Neural crest cell (in vitro differentiated cells): ENCODE data around the gene MOCOS. TPM values are rescaled to one million over a fixed set of nuclear protein-coding genes. Genes with fewer than 3 reads are reported as not detected.

Experiments used
- DNase-seq: peaks from one replicate; pipeline ENCODE4 v3.0.0; 2021; ENCODE audit warnings: low read depth, mixed read lengths, low spot score
- H3K27ac Mint-ChIP-seq: one replicate; pipeline ENCODE4 v1.8.0; 2021; ENCODE audit warnings: mild to moderate bottlenecking, mixed read lengths; ENCODE audit not compliant: unreplicated experiment
- H3K27me3 Mint-ChIP-seq: 2 replicates; pipeline ENCODE4 v1.8.0; 2021; ENCODE audit warnings: low read depth, mild to moderate bottlenecking, mixed read lengths
- H3K36me3 Mint-ChIP-seq: 2 replicates; pipeline ENCODE4 v1.8.0; 2021; ENCODE audit warnings: low read depth, mild to moderate bottlenecking, mixed read lengths
- H3K4me1 Mint-ChIP-seq: 2 replicates; pipeline ENCODE4 v1.8.0; 2021; ENCODE audit warnings: mixed read lengths
- H3K4me3 Mint-ChIP-seq: one replicate; pipeline ENCODE4 v1.8.0; 2021; ENCODE audit warnings: mild to moderate bottlenecking, mixed read lengths
- H3K9me3 Mint-ChIP-seq: 2 replicates; pipeline ENCODE4 v1.8.0; 2021; ENCODE audit warnings: mixed read lengths
- total RNA-seq: library from RNA; stranded (reverse); gene quantifications from 2 replicates; pipeline ENCODE4 v1.2.1, GENCODE V29; 2021
- TF ChIP-seq, protein P1 (sequence below): fragments of 200-600 bp; sonication (generic); conservative IDR thresholded peaks from 2 replicates; pipeline ENCODE4 v1.5.0; 2021; ENCODE audit warnings: antibody characterized with exemption, mild to moderate bottlenecking

MOCOS gene
- total RNA-seq, 1 donor from 2014 or later: 2.6 TPM

DNA sequence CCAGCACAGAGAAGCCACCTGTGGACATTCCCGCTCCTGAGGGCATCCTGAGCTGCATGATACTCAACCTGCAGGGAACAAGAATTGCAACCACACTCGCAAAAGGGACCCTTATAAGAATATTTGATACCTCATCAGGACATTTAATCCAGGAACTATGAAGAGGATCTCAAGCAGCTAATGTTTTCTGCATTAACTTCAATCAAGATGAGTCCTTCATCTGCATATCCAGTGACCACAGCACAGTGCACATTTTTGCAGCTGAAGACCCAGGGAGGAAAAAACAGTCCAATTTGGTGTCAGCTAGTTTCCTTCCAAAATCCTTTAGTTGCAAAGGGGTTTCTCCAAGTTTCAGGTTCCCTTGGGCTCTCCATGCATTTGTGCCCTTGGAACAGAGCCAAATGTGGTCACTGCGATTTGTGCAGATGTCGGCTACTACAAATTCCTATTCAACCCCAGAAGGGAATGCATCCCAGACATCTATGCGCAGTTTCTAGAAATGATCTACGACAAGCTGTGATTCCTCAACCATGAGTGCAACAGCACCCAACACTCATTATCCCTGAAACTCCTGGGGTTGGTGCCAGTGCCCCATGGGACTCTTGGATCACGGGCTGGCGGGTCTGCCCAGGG lies 86.9 kb downstream of the MOCOS start:
- TF ChIP-seq, protein P1, sequence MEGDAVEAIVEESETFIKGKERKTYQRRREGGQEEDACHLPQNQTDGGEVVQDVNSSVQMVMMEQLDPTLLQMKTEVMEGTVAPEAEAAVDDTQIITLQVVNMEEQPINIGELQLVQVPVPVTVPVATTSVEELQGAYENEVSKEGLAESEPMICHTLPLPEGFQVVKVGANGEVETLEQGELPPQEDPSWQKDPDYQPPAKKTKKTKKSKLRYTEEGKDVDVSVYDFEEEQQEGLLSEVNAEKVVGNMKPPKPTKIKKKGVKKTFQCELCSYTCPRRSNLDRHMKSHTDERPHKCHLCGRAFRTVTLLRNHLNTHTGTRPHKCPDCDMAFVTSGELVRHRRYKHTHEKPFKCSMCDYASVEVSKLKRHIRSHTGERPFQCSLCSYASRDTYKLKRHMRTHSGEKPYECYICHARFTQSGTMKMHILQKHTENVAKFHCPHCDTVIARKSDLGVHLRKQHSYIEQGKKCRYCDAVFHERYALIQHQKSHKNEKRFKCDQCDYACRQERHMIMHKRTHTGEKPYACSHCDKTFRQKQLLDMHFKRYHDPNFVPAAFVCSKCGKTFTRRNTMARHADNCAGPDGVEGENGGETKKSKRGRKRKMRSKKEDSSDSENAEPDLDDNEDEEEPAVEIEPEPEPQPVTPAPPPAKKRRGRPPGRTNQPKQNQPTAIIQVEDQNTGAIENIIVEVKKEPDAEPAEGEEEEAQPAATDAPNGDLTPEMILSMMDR: no peak
- no peaks in the 10 kb centered on the region for H3K9me3 Mint-ChIP-seq

DNA sequence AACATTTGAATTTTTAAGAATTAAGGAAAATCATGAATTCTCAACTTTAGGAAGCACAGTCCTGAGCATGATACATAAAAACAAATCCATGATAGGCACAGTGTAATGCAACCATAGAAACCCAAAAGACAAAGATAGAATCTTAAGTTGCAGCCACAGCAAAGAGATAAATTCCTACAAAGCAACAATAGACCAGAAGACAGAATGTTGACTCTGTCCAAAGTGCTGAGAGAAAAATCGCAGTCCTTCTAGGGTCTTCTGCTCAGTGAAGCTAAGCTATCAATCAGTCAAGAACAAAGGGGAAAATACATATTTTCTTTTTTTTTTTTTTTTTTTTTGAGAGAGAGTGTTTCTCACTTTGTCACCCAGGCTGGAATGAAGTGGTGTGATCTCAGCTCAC lies 88.3 kb downstream of the MOCOS start:
- TF ChIP-seq, protein P1: no peak
- Mint-ChIP-seq H3K4me1 (no peaks in the 10 kb centered on the region), H3K27me3 (peaks cover 18% of the 10 kb centered on the region), H3K4me3 (no peak overlapping the region), H3K9me3 (no peaks in the 10 kb centered on the region), H3K27ac (no peak overlapping the region), H3K36me3 (no peaks in the 10 kb centered on the region)
- no peak for DNase-seq

More for the DNA sequence above, 86.9 kb downstream of the MOCOS start:
- Mint-ChIP-seq H3K27me3 (peaks cover 7% of the 10 kb centered on the region), H3K4me3 (no peak overlapping the region), H3K36me3 (no peaks in the 10 kb centered on the region), H3K27ac (peak overlapping the region; percentile 27), H3K4me1 (no peaks in the 10 kb centered on the region)
- no peak for DNase-seq

DNA sequence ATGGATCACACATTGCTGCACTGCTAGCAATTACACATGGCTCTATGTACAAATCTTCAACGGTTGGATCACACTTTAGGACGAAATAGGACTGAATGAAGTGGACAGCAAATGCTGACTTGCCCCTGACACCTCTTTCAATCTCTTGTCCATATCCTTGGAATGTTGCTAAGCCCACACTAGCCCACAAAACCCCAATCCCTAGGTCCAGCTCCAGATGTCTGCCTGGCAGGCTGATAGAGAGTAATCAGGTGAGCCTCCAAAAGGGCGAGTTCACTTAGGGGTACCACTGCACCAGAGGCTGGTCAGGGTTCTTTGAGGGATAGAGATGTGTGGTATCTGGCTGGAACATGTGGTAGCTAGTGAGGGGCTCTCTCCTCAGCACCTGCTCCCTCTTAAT lies 91.7 kb downstream of the MOCOS start:
- Mint-ChIP-seq H3K27ac (no peak overlapping the region), H3K4me3 (no peak overlapping the region), H3K36me3 (no peaks in the 10 kb centered on the region), H3K4me1 (no peaks in the 10 kb centered on the region), H3K27me3 (peaks cover 22% of the 10 kb centered on the region), H3K9me3 (no peaks in the 10 kb centered on the region)
- no peak for DNase-seq
- TF ChIP-seq, protein P1: no peak

DNA sequence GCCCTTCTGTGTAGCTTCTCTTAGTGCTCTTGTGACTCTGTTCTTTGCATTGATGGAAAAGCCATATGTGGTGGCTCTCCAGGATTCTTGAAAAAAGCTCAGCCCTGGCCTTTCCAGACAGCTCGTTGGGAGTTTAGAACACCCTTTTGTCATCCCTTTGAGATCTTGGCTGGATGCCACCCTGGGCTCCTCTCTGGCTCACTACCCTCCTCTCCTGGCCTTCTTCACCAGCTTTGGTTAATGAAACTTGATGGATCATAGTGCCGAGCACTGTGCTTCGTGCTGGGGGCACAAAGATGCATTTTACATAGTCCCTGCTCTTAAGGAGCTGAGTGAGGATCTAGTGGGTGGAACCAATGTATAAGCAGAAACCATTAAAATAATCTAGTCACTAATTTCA lies 94.6 kb downstream of the MOCOS start:
- TF ChIP-seq, protein P1: no peak
- no peak overlapping the region for H3K4me3 Mint-ChIP-seq
- no peaks in the 10 kb centered on the region for H3K4me1 Mint-ChIP-seq
- no peak overlapping the region for H3K27ac Mint-ChIP-seq
- DNase-seq: no peak
- H3K27me3 Mint-ChIP-seq: peaks cover 22% of the 10 kb centered on the region
- H3K36me3 Mint-ChIP-seq: no peaks in the 10 kb centered on the region
- H3K9me3 Mint-ChIP-seq: no peaks in the 10 kb centered on the region

DNA sequence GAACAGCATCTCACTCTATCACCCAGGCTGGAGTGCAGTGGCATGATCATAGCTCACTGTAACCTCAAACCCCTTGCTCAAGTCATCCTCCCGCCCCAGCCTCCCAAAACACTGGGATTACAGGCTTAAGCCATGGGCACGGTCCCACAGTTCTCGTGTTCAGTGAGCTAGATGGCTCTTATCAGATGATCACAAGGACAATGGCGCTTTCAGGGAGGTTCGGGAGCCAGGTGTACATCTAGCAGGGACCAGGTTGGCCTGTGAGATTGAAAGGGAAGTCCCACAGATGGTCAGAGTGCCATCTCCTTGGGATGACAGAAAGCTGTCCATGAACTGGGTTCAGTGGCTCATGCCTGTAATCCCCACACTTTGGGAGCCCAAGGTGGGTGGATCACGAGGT lies 96.2 kb downstream of the MOCOS start:
- no peaks in the 10 kb centered on the region for H3K36me3 Mint-ChIP-seq
- H3K4me3 Mint-ChIP-seq: no peak overlapping the region

More for the DNA sequence above, 96.2 kb downstream of the MOCOS start:
- Mint-ChIP-seq H3K4me1 (no peaks in the 10 kb centered on the region), H3K9me3 (no peaks in the 10 kb centered on the region), H3K27ac (no peak overlapping the region), H3K27me3 (peaks cover 20% of the 10 kb centered on the region)
- no peak for DNase-seq
- TF ChIP-seq, protein P1: no peak
